Measurements from ENCODE around the gene ACSM6.

Gene ACSM6

GRCh38 chr10:95263864-95264226 lies 69.8 kb downstream of the ACSM6 start:
- TF ChIP-seq TAF1 (IDR thresholded peaks at IDR 0.05; ENCODE audit: borderline replicate concordance, insufficient read depth, low read length): no peak
- no peak for TF ChIP-seq SIN3A (IDR thresholded peaks at IDR 0.05; ENCODE audit: borderline replicate concordance, insufficient read depth, low read length)
- no peak for TF ChIP-seq POLR2AphosphoS5 (IDR thresholded peaks at IDR 0.05; ENCODE audit: low read depth, low read length)
- TF ChIP-seq FOXP2 (optimal IDR thresholded peaks at IDR 0.05; ENCODE audit: borderline replicate concordance, extremely low read depth, extremely low read length, insufficient read depth): no peak
- no peak for TF ChIP-seq REST (IDR thresholded peaks at IDR 0.05; ENCODE audit: insufficient read depth in 1 of 2, low read depth in 2 of 2, low read length in 2 of 2)

- TF ChIP-seq TAF1 (IDR thresholded peaks at IDR 0.05; ENCODE audit: borderline replicate concordance, insufficient read depth, low read length) (no peak), REST (IDR thresholded peaks at IDR 0.05; ENCODE audit: insufficient read depth in 1 of 2, low read depth in 2 of 2, low read length in 2 of 2) (no peak), SIN3A (IDR thresholded peaks at IDR 0.05; ENCODE audit: borderline replicate concordance, insufficient read depth, low read length) (no peak), POLR2AphosphoS5 (IDR thresholded peaks at IDR 0.05; ENCODE audit: low read depth, low read length) (no peak), FOXP2 (optimal IDR thresholded peaks at IDR 0.05; ENCODE audit: borderline replicate concordance, extremely low read depth, extremely low read length, insufficient read depth) (no peak)
Observed at GRCh38 chr10:95264227-95265051, 70.4 kb downstream of the ACSM6 start.

GRCh38 chr10:95265572-95265971 lies 71.5 kb downstream of the ACSM6 start:
- no peak for TF ChIP-seq POLR2AphosphoS5 (IDR thresholded peaks at IDR 0.05; ENCODE audit: low read depth, low read length)
- TF ChIP-seq FOXP2 (optimal IDR thresholded peaks at IDR 0.05; ENCODE audit: borderline replicate concordance, extremely low read depth, extremely low read length, insufficient read depth): no peak
- no peak for TF ChIP-seq TAF1 (IDR thresholded peaks at IDR 0.05; ENCODE audit: borderline replicate concordance, insufficient read depth, low read length)
- no peak for TF ChIP-seq SIN3A (IDR thresholded peaks at IDR 0.05; ENCODE audit: borderline replicate concordance, insufficient read depth, low read length)
- TF ChIP-seq REST (IDR thresholded peaks at IDR 0.05; ENCODE audit: insufficient read depth in 1 of 2, low read depth in 2 of 2, low read length in 2 of 2): no peak

GRCh38 chr10:95266674-95267095 lies 72.6 kb downstream of the ACSM6 start:
- TF ChIP-seq REST (IDR thresholded peaks at IDR 0.05; ENCODE audit: insufficient read depth in 1 of 2, low read depth in 2 of 2, low read length in 2 of 2) (no peak), TAF1 (IDR thresholded peaks at IDR 0.05; ENCODE audit: borderline replicate concordance, insufficient read depth, low read length) (no peak), POLR2AphosphoS5 (IDR thresholded peaks at IDR 0.05; ENCODE audit: low read depth, low read length) (no peak), FOXP2 (optimal IDR thresholded peaks at IDR 0.05; ENCODE audit: borderline replicate concordance, extremely low read depth, extremely low read length, insufficient read depth) (no peak), SIN3A (IDR thresholded peaks at IDR 0.05; ENCODE audit: borderline replicate concordance, insufficient read depth, low read length) (no peak)
